Measurements from ENCODE around the gene CDH8. TPM values are rescaled to one million over a fixed set of nuclear protein-coding genes. Genes with fewer than 3 reads are reported as not detected.

Gene CDH8, protein sequence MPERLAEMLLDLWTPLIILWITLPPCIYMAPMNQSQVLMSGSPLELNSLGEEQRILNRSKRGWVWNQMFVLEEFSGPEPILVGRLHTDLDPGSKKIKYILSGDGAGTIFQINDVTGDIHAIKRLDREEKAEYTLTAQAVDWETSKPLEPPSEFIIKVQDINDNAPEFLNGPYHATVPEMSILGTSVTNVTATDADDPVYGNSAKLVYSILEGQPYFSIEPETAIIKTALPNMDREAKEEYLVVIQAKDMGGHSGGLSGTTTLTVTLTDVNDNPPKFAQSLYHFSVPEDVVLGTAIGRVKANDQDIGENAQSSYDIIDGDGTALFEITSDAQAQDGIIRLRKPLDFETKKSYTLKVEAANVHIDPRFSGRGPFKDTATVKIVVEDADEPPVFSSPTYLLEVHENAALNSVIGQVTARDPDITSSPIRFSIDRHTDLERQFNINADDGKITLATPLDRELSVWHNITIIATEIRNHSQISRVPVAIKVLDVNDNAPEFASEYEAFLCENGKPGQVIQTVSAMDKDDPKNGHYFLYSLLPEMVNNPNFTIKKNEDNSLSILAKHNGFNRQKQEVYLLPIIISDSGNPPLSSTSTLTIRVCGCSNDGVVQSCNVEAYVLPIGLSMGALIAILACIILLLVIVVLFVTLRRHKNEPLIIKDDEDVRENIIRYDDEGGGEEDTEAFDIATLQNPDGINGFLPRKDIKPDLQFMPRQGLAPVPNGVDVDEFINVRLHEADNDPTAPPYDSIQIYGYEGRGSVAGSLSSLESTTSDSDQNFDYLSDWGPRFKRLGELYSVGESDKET
- not detected in 2 replicates for total RNA-seq (2014; rRNA removed; shearing (Covaris generic); ENCODE audit: low replicate concordance)

DNA sequence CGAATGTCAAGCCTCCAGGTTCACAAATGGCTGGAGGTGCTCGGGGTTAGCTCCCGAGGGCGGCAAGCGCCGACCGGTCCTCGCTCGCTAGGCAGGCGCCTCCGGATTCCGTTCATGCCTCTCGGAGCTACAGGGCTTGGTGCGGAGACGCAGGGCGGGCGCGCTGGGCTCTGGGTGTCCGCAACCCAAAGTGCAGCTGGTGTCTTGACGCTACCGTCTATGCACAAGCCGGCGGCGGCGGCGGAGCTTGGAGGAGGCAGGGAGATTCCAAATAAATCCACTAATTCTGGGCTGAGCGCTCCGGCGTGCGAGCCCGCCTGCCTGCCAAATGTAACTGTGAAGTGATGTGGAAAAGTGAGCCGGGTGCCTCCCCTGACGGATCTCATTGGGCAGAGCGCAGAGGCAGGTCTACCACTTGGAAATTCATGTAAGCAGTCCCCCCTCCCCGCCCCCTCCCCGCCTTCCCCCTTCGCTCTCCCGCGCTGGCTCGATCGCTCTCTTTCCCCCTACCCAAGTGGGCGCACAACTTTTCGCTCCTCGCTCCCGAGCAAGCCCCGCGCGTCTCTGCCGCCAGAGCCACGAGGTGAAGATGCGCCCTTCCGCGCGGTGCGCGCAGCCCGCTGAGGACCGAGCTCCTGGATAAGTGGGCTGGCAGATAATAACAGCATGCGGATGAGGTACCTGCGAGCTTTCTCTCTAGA is at the start of gene CDH8:
CDH8 (minus strand) TSS at position 338 of the 701 bp plus-strand sequence. CDS start 15,035 bp downstream, outside the sequence.
- peak within 1 kb of the TSS; percentile 21 for H3K4me3 ChIP-seq
- H3K27me3 ChIP-seq, result peaks cover 18% of the 10 kb centered on the region
- H3K9me3 ChIP-seq, result no peaks in the 10 kb centered on the region
- peak; percentile 35 for DNase-seq
- no peaks in the 10 kb centered on the region for H3K36me3 ChIP-seq

DNA sequence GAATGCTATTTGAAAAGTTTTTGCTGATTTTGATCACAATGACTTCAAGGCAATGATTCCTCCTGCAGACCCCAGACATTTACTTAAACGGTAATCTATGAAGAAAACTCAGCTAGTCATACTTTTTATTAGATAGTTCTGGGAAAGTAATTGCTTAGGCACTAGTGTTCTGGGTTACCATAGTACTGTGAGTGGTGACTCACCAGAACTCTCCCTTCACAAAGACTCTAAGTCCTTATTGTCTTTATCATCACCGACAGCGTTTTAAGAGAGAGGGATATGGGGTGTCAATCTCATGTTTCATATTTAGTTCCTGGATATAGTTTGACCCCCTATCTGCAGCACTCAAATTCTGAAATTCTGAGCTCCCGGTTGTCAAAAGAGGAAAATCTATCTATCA is 43.0 kb upstream of the CDH8 start:
- no peaks in the 10 kb centered on the region for H3K27me3 ChIP-seq
- H3K4me3 ChIP-seq, result no peak overlapping the region
- no peaks in the 10 kb centered on the region for H3K36me3 ChIP-seq
- no peaks in the 10 kb centered on the region for H3K9me3 ChIP-seq
- DNase-seq, result no peak

DNA sequence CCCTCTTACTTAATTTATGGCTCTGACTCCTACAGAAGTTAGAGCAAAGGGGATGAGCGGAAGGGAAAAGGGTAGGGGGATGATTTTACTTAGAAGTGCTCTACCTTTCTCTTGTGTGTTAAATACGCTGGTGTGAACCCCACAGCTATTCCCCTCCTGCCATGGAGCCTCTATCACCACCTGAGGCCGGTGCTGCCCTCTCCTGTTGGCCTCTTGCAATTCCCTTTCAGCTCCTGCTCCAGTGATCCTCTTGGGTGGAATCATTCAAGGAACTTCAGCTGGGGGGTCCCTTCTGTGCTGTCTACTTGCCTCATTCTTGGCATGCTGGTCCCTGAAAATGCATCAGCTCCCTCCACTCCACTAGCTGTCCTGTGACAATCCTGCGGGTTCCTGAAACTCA is 41.8 kb upstream of the CDH8 start:
- DNase-seq, result no peak
- H3K36me3 ChIP-seq, result no peaks in the 10 kb centered on the region
- no peaks in the 10 kb centered on the region for H3K27me3 ChIP-seq
- H3K4me3 ChIP-seq, result no peak overlapping the region
- no peaks in the 10 kb centered on the region for H3K9me3 ChIP-seq

DNA sequence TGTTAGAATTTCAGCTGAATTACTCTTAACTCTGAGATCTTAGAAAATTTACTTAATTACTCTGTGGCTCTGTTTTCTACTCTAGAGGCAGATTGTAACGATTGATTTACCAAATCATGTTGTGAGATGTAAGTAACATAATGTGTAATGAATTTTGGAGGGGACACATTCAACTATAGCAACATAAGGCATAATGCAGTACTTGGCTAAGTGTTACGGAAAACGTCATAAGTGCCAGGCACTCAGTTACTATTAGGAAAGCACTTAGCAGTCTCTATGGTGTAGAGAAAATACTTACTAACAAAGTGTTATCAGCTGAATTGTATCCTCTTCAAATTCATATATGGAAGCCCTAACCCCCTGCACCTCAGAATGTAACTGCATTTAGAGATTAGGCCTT is 40.6 kb upstream of the CDH8 start:
- H3K4me3 ChIP-seq, result no peak overlapping the region
- H3K9me3 ChIP-seq, result no peaks in the 10 kb centered on the region
- no peaks in the 10 kb centered on the region for H3K27me3 ChIP-seq
- H3K36me3 ChIP-seq, result no peaks in the 10 kb centered on the region
- DNase-seq, result no peak

DNA sequence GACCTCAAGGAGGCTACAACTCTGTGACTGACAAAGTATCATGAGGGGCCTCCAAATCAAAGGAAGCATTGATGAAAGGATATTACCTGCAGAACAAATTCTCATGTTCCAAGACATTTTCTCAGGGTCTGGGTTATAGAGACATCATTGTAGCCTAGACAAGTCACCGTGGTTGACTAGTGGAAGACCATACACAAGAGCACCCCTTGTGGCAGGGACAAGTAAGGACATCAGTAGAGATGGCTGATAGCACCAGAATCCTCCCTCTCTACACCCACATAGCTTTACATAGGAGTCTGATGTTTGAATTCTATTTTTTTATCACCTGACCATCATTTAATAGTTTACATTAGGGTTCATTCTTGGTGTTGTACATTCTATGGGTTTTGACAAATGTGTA is 32.5 kb upstream of the CDH8 start:
- H3K4me3 ChIP-seq, result no peak overlapping the region
- no peaks in the 10 kb centered on the region for H3K36me3 ChIP-seq
- no peak for DNase-seq
- H3K9me3 ChIP-seq, result no peaks in the 10 kb centered on the region
- no peaks in the 10 kb centered on the region for H3K27me3 ChIP-seq

DNA sequence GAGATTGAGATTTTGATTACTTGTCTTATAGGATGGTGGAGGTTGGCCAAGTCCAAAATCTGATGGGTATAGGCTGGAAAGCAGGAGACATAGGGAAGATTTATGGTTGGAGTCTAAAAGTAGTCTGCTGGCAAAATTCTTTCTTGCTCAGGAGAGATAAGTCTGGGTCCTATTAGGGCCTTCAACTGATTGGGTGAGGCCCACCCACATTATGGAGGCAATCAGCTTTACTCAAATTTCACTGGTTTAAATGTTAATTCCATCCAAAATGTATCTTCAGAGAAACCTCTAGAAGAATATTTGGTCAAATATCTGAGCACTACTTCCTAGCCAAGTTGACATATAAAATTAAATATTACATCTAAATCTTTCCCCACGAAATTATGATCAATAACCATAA is 31.7 kb upstream of the CDH8 start:
- DNase-seq, result no peak
- Histone ChIP-seq H3K27me3 (no peaks in the 10 kb centered on the region), H3K9me3 (no peaks in the 10 kb centered on the region), H3K36me3 (no peaks in the 10 kb centered on the region), H3K4me3 (no peak overlapping the region)

DNA sequence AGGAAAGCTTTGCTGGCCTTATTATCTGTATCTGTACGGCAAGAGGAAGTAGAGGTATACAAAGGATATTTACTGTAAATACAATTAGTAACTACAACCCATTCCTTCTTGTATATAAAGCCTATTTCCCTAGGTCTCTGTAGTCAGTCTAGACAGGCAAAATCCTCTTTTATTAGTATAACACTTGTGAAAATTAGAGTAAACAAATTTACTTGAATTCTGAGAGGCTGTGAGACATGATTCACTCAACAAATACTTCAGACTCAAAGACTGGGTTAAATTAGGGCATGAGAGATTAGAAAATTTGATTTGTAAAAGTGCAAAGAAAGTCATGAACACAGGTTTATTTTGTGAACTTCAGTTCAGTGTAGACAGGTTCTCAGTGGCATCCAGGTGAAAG is 30.9 kb upstream of the CDH8 start:
- Histone ChIP-seq H3K36me3 (no peaks in the 10 kb centered on the region), H3K27me3 (no peaks in the 10 kb centered on the region), H3K9me3 (no peaks in the 10 kb centered on the region), H3K4me3 (no peak overlapping the region)
- DNase-seq, result no peak

DNA sequence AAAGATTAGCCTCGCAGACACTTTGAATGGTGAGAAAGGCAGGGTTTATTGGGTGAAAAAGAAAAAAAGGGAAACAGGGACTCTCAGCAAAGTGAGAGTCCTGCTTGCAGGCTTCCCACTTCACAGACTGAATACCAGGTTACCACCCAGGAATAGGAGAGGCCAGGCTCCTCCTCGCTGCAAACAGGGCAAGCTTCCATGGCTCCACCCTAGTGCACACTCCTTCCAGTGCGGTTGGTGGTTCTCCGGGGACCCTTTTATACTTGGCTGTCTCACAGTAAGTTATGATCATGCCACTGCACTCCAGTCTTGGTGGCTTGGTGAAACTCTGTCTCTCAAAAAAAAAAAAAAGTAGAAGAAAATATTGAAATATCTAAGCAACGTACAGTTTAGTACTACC is 30.5 kb upstream of the CDH8 start:
- Histone ChIP-seq H3K36me3 (no peaks in the 10 kb centered on the region), H3K4me3 (no peak overlapping the region)

DNA sequence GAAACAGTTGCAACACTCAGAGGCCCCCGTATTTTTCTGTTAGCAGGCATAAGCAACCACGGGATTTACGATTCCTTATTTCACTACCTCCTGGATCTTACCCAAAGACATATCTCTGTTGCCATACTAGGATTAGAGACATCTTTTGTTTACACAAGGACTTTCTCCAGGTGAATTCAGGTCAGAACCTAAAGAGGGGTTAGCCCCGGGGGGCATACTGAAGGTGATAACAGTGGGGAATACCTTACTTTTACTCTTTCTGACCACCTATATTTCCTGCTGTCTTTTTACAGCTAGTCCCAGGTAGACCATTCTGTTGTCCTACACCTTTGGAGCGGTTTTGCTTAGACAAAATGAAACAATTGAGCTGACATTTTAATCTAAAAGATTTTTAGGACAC is 27.9 kb upstream of the CDH8 start:
- no peak for DNase-seq
- Histone ChIP-seq H3K9me3 (no peaks in the 10 kb centered on the region), H3K27me3 (no peaks in the 10 kb centered on the region), H3K36me3 (no peaks in the 10 kb centered on the region), H3K4me3 (no peak overlapping the region)

More for the DNA sequence above, 30.5 kb upstream of the CDH8 start:
- no peak for DNase-seq
- H3K9me3 ChIP-seq, result no peaks in the 10 kb centered on the region
- H3K27me3 ChIP-seq, result no peaks in the 10 kb centered on the region

DNA sequence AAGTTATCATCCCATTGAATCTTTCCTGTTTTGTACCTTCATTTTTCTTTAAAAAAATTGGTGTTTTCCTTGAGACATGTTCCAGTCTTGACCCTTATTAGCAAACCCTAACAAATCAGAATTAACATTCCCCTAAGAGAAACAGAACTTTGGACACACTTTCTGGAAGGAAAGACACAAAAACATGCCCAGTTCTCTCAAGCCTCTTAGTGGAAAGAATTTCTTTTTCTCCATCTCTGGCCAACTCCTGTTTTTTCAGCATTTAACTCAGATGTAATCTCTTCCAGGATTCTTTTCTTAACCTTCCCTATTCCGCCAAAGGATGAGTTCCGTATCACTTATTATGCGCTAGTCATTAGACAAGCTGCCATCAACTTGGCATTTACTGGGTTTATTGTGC is 23.9 kb upstream of the CDH8 start:
- Histone ChIP-seq H3K9me3 (no peaks in the 10 kb centered on the region), H3K27me3 (no peaks in the 10 kb centered on the region), H3K36me3 (no peaks in the 10 kb centered on the region), H3K4me3 (no peak overlapping the region)
- DNase-seq, result no peak

DNA sequence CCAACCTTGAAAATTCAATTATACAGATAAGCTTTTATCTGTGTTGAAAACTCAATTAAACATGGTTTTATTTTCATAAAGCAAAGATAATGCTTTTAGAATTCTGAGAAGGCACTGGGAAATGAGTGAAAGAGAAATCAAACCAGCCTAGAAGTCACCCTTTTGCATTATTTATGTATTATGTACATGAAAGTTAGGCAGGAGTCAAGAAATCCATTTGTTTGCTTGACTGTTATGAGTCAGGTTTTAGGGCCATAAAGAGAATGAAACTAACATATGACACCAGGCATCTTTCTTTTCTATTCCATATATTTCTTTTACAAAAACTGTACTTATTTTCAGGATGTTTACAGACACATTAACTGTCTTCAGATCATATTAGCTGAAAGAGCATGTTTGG is 23.3 kb upstream of the CDH8 start:
- Histone ChIP-seq H3K27me3 (no peaks in the 10 kb centered on the region), H3K36me3 (no peaks in the 10 kb centered on the region), H3K9me3 (no peaks in the 10 kb centered on the region), H3K4me3 (no peak overlapping the region)
- DNase-seq, result no peak

DNA sequence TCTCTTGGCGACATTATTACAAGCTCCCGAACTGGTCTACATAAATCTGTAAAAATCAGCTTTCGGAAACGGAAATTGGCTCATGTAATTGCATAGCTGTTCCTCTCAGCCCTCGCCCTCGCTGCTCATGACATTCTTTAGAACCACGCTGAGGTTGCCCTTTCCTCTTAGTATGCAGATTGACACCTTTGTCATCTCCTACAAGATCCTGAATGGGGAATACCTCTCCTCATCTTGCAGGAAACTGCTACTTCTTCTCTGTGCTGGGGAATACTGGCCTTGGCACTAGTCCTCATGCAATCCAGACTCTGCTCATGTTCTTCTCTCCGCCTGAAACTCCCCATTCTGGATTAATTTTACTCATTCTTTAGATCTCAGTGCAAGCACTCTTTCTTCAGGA is 22.2 kb upstream of the CDH8 start:
- Histone ChIP-seq H3K36me3 (no peaks in the 10 kb centered on the region), H3K4me3 (no peak overlapping the region), H3K27me3 (no peaks in the 10 kb centered on the region), H3K9me3 (no peaks in the 10 kb centered on the region)
- no peak for DNase-seq

DNA sequence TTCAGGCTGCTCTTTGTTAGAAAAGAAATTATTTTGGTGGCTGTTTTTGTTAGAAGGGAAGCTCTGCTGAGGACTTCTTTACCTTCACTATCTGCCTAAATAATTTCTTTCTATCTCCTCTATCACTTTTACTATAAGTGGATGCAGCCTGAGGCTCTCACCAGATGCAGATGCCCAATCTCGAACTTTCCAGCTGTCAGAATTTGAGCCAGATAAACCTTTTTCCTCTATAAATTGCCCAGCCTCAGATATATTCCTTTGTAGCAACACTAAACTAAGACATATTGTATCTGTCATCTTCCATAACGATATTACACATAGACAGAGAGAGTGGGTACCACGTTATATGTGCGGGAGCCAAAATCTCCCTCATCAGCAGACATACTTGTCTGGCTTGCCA is 15.7 kb upstream of the CDH8 start:
- Histone ChIP-seq H3K27me3 (no peaks in the 10 kb centered on the region), H3K9me3 (no peaks in the 10 kb centered on the region), H3K36me3 (no peaks in the 10 kb centered on the region), H3K4me3 (no peak overlapping the region)
- no peak for DNase-seq

DNA sequence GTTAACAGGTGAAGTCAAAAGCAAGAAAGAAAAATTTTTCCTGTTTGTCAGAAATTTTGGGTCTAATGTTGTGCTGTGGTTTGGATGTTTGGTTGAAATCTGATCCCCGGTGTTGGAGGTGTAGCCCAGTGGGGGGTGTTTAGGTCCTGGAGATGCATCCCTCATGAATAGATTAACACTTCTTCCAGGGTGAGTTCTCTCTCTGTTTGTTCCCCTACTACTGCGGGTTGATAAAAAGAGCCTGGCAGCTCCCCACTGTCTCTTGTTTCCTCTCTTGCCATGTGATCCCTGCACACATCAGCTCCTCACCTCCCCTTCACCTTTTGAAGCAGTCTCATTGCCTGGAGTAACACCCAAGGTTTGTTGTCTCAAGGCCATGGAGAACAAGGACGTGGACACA is 14.6 kb upstream of the CDH8 start:
- Histone ChIP-seq H3K36me3 (no peaks in the 10 kb centered on the region), H3K27me3 (no peaks in the 10 kb centered on the region)
- no peak for DNase-seq

DNA sequence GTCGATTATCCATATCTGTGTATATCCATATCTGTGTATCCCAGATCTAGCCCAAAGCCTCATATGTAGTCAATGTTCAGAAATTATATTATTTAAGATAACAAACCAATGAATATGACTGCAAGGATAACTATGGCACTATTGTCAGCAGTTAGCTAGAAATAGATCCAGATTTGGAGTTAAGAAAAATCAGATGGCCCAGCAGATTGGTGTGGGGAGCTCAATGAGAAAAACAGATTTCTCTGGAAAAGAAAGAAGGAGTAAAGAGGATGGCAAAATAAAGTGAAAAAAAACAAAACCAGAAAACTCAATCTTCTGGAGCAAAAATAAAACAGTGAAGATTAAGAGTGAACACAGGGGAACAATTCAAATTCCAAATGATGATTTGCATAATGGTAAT is 10.6 kb upstream of the CDH8 start:
- H3K36me3 ChIP-seq, result no peaks in the 10 kb centered on the region
- H3K27me3 ChIP-seq, result no peaks in the 10 kb centered on the region
- no peak overlapping the region for H3K4me3 ChIP-seq
- DNase-seq, result no peak
- no peaks in the 10 kb centered on the region for H3K9me3 ChIP-seq

More for the DNA sequence above, 14.6 kb upstream of the CDH8 start:
- Histone ChIP-seq H3K9me3 (no peaks in the 10 kb centered on the region), H3K4me3 (no peak overlapping the region)

DNA sequence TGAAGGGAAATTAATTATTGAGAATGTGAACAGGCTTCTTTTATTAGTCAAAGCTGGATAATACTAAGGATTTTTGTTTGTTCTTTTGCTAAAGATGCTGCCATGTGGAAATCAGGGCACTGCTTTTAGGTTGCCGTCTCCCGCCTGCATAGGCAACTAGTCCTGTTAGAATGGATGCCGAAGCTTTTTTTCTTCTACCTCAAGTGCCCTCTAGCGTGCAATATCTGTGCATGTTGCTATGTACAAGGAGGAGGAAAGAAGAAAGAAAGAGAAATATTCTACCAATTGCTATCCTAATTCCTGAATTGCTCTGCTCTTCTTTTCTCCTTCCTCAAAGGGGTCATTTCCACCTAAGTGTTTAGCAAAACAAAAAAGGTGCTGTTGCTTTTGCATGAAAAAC is 5.2 kb upstream of the CDH8 start:
- Histone ChIP-seq H3K4me3 (no peak overlapping the region), H3K9me3 (no peaks in the 10 kb centered on the region), H3K36me3 (no peaks in the 10 kb centered on the region), H3K27me3 (0 out of 2 replicates have a peak, but pooled peaks cover 4% of the 10 kb centered on the region)
- no peak for DNase-seq

DNA sequence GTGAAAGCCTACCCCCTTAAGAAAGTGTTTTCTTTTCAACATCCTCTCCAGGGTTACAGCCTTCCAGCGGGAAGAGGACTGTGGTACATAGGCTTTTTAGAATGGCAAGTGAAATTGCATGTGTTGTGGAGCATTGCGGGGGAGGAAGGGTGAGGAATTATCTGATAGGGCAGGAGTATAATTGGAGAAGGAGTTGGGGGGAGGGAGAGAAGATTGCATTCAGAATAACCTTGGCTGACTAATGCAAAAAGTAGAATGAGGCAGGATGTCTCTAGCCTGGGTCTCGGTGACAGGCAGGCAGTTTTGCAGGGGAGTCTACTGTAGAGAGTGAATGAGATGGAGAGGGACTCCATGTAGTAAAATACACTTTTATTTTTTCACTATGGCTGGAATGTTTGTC is 2.4 kb upstream of the CDH8 start:
- Histone ChIP-seq H3K9me3 (no peaks in the 10 kb centered on the region), H3K4me3 (no peak overlapping the region), H3K27me3 (peaks cover 18% of the 10 kb centered on the region), H3K36me3 (no peaks in the 10 kb centered on the region)
- no peak for DNase-seq

Data from MG63 (cell line).